Prostate gland (tissue), 2 donors: ENCODE data around the gene GUCD1.

ENCODE experiments used
- CTCF ChIP-seq, 4 experiments: fragments of 200-600 bp in 2 of 4; fragments of 450-650 bp in 2 of 4; sonication (generic) in 2 of 4; IDR thresholded peaks; 1 replicate in 3 of 4; 2 replicates in 1 of 4; pipeline ENCODE4 v1.5.1; 2016 to 2019; ENCODE audit warnings: antibody characterized with exemption in 4 of 4, mild to moderate bottlenecking in 2 of 4, moderate library complexity in 2 of 4
- POLR2A ChIP-seq: fragments of 450-650 bp; IDR thresholded peaks from one replicate; pipeline ENCODE4 v1.6.1; 2016; ENCODE audit warnings: antibody characterized with exemption, mild to moderate bottlenecking
- POLR2AphosphoS5 ChIP-seq: sonication (generic); formaldehyde crosslinking; IDR thresholded peaks from one replicate; pipeline ENCODE4 v1.6.1; 2017; ENCODE audit warnings: antibody characterized with exemption

GRCh38 chr22:24513378-24514240, 41.3 kb downstream of the GUCD1 start:
- TF ChIP-seq CTCF (IDR thresholded peaks at IDR 0.05) = no peak
- no peak for TF ChIP-seq POLR2AphosphoS5
- no peak for TF ChIP-seq POLR2A
